ENCODE data around the gene REN.

The REN gene

GRCh38 chr1:204113896-204114295 lies 52.2 kb downstream of the REN start:
- Histone ChIP-seq H3K36me3 (ENCODE audit: control insufficient read depth in 1 of 2, insufficient read depth in 2 of 2, low read depth in 1 of 2, low read length in 2 of 2) (peaks cover 6 to 14% of the 10 kb centered on the region in 2 experiments), H4K8ac (ENCODE audit: low read length) (no peak overlapping the region), H3K4me3 (ENCODE audit: insufficient read depth in 1 of 2, low read depth in 1 of 2, low read length in 2 of 2) (no peak overlapping the region), H2BK15ac (ENCODE audit: low read depth, poor library complexity, severe bottlenecking) (no peak overlapping the region), H2BK120ac (ENCODE audit: low read depth, low read length) (no peak overlapping the region), H2AK5ac (ENCODE audit: low read length, severe bottlenecking) (no peak overlapping the region), H3K9ac (ENCODE audit: low read length) (peak overlapping the region; percentile 15), H3K79me1 (replicated peaks; ENCODE audit: low read length, poor library complexity, severe bottlenecking) (peaks cover 5% of the 10 kb centered on the region), H2BK5ac (ENCODE audit: low read depth, low read length, poor library complexity, severe bottlenecking) (no peak overlapping the region), H3K27ac (ENCODE audit: low read length, poor library complexity, severe bottlenecking) (no peak overlapping the region), H3K4me1 (ENCODE audit: control insufficient read depth, insufficient read depth, low read depth, low read length) (peaks cover 4% of the 10 kb centered on the region), H3K4me2 (ENCODE audit: low read length, poor library complexity, severe bottlenecking) (no peak overlapping the region), H3K14ac (ENCODE audit: low read length in 2 of 2) (no peak overlapping the region), H3K27me3 (ENCODE audit: control insufficient read depth in 1 of 2, insufficient read depth in 1 of 2, low read length in 2 of 2) (no peaks in the 10 kb centered on the region), H3K23ac (ENCODE audit: low read length in 2 of 2) (no peak overlapping the region), H2BK12ac (ENCODE audit: low read length in 2 of 2) (no peak overlapping the region), H3K9me3 (ENCODE audit: control insufficient read depth, low read length) (no peaks in the 10 kb centered on the region), H3K18ac (ENCODE audit: low read depth in 1 of 2, low read length in 2 of 2) (no peak overlapping the region), H4K91ac (ENCODE audit: low read length) (no peak overlapping the region), H2AFZ (ENCODE audit: low read depth, low read length) (no peak overlapping the region), H3K4ac (ENCODE audit: low read depth in 1 of 2, low read length in 2 of 2) (no peak overlapping the region)
- 97% methylated on average over 1 of the region's 1 CpG for WGBS
- DNase-seq = no peak

GRCh38 chr1:204112876-204113730 lies 53.0 kb downstream of the REN start:
- Histone ChIP-seq H3K4ac (ENCODE audit: low read depth in 1 of 2, low read length in 2 of 2) (no peak overlapping the region), H4K8ac (ENCODE audit: low read length) (no peak overlapping the region), H2BK12ac (ENCODE audit: low read length in 2 of 2) (no peak overlapping the region), H3K79me1 (replicated peaks; ENCODE audit: low read length, poor library complexity, severe bottlenecking) (peaks cover 5% of the 10 kb centered on the region), H3K27ac (ENCODE audit: low read length, poor library complexity, severe bottlenecking) (no peak overlapping the region), H3K23ac (ENCODE audit: low read length in 2 of 2) (no peak overlapping the region), H2AK5ac (ENCODE audit: low read length, severe bottlenecking) (no peak overlapping the region), H3K4me2 (ENCODE audit: low read length, poor library complexity, severe bottlenecking) (no peak overlapping the region), H3K9ac (ENCODE audit: low read length) (peak overlapping the region; percentile 15), H3K18ac (ENCODE audit: low read depth in 1 of 2, low read length in 2 of 2) (no peak overlapping the region), H3K9me3 (ENCODE audit: control insufficient read depth, low read length) (no peaks in the 10 kb centered on the region), H2BK5ac (ENCODE audit: low read depth, low read length, poor library complexity, severe bottlenecking) (no peak overlapping the region), H4K91ac (ENCODE audit: low read length) (no peak overlapping the region), H3K14ac (ENCODE audit: low read length in 2 of 2) (peak overlapping the region in 1 of 2 experiments; percentile 26), H2AFZ (ENCODE audit: low read depth, low read length) (no peak overlapping the region), H3K27me3 (ENCODE audit: control insufficient read depth in 1 of 2, insufficient read depth in 1 of 2, low read length in 2 of 2) (no peaks in the 10 kb centered on the region), H2BK120ac (ENCODE audit: low read depth, low read length) (no peak overlapping the region), H2BK15ac (ENCODE audit: low read depth, poor library complexity, severe bottlenecking) (no peak overlapping the region), H3K36me3 (ENCODE audit: control insufficient read depth in 1 of 2, insufficient read depth in 2 of 2, low read depth in 1 of 2, low read length in 2 of 2) (peaks cover 6 to 11% of the 10 kb centered on the region in 2 experiments), H3K4me1 (ENCODE audit: control insufficient read depth, insufficient read depth, low read depth, low read length) (peaks cover 7% of the 10 kb centered on the region), H3K4me3 (ENCODE audit: insufficient read depth in 1 of 2, low read depth in 1 of 2, low read length in 2 of 2) (no peak overlapping the region)
- no peak for DNase-seq
- 86% methylated on average over 10 of the region's 11 CpGs for WGBS

- Histone ChIP-seq H2BK12ac (ENCODE audit: low read length in 2 of 2) (no peak overlapping the region), H3K4me3 (ENCODE audit: insufficient read depth in 1 of 2, low read depth in 1 of 2, low read length in 2 of 2) (no peak overlapping the region), H3K9ac (ENCODE audit: low read length) (no peak overlapping the region), H3K79me1 (replicated peaks; ENCODE audit: low read length, poor library complexity, severe bottlenecking) (peaks cover 5% of the 10 kb centered on the region), H4K91ac (ENCODE audit: low read length) (no peak overlapping the region), H2AFZ (ENCODE audit: low read depth, low read length) (no peak overlapping the region), H2BK120ac (ENCODE audit: low read depth, low read length) (no peak overlapping the region), H3K36me3 (ENCODE audit: control insufficient read depth in 1 of 2, insufficient read depth in 2 of 2, low read depth in 1 of 2, low read length in 2 of 2) (peaks cover 0 to 3% of the 10 kb centered on the region in 2 experiments), H4K8ac (ENCODE audit: low read length) (no peak overlapping the region), H2AK5ac (ENCODE audit: low read length, severe bottlenecking) (no peak overlapping the region), H2BK5ac (ENCODE audit: low read depth, low read length, poor library complexity, severe bottlenecking) (no peak overlapping the region), H3K27ac (ENCODE audit: low read length, poor library complexity, severe bottlenecking) (no peak overlapping the region), H3K4ac (ENCODE audit: low read depth in 1 of 2, low read length in 2 of 2) (no peak overlapping the region), H3K14ac (ENCODE audit: low read length in 2 of 2) (no peak overlapping the region), H2BK15ac (ENCODE audit: low read depth, poor library complexity, severe bottlenecking) (no peak overlapping the region), H3K9me3 (ENCODE audit: control insufficient read depth, low read length) (no peaks in the 10 kb centered on the region), H3K27me3 (ENCODE audit: control insufficient read depth in 1 of 2, insufficient read depth in 1 of 2, low read length in 2 of 2) (no peaks in the 10 kb centered on the region), H3K23ac (ENCODE audit: low read length in 2 of 2) (no peak overlapping the region), H3K4me1 (ENCODE audit: control insufficient read depth, insufficient read depth, low read depth, low read length) (peaks cover 7% of the 10 kb centered on the region), H3K18ac (ENCODE audit: low read depth in 1 of 2, low read length in 2 of 2) (peak overlapping the region in 1 of 2 experiments; percentile 35), H3K4me2 (ENCODE audit: low read length, poor library complexity, severe bottlenecking) (no peak overlapping the region)
- WGBS = 81% methylated on average over 5 of the region's 5 CpGs
- DNase-seq = no peak
Measured at GRCh38 chr1:204110894-204111633, 55.1 kb downstream of the REN start.
